ENCODE measurements around the gene TSPAN16.
"Not testable (repeated sequence)": the region's sequence is repeated elsewhere in the genome, so short reads cannot be mapped to it uniquely, and the experiment has no call there.

Gene TSPAN16

GRCh38 chr19:11269408-11269807 lies 26.6 kb upstream of the TSPAN16 start:
- no peak for DNase-seq

DNA sequence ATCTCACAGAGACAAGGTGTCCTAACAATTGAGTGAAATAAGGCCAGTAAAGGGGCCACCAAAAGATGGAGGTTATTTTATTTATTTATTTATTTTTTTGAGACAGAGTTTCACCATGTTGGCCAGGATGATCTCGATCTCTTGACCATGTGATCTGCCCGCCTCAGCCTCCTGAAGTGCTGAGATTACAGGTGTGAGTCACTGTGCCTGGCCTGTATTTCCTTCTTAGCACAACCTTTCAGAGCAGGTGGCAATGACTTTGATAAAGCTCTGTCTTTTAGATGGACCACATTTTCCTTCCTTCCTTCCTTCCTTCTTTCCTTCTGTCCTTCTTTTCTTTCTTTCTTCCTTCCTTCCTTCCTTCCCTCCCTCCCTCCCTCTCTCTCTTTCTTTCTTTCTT lies 22.7 kb upstream of the TSPAN16 start:
- DNase-seq: no peak

DNA sequence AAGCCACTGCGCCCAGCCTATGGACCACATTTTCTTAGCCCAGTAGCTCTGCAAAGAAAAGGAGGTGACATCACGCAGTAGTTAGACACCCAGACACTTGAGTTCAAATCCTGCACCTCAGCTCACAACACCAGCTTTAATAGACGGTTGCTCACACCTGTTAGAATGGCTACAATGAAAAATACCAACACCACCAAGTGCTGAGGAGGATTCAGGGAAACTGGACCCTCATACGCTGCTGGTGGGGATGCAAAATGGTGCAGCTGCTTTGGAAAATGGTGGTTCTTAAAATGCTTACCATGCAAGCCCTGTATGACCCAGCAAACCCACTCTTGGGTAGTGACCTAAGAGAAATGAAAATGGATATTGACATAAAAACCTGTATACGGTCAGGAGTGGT lies 22.0 kb upstream of the TSPAN16 start:
- no peak for DNase-seq

DNA sequence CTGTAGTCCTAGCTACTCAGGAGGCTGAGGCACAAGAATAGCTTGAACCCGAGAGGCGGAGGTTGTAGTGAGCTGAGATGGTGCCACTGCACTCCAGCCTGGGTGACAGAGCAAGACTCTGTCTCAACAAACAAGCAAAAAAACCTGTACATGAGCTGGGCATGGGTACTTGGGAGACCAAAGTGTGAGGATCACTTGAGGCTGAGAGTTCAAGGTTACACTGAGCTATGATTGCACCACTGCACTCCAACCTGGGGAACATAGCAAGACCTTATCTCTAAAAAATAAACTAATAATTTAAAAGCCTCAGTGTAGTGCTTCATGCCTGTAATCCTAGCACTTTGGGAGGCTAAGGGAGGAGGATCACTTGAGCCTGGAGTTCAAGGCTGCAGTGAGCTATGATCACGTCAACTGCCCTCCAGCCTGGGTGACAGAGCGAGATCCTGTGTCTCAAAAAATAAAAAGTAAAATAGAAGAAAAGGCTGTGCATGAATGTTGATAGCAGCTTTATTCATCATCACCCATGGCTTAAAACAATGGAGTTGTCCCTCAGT lies 21.4 kb upstream of the TSPAN16 start:
- no peak for DNase-seq

DNA sequence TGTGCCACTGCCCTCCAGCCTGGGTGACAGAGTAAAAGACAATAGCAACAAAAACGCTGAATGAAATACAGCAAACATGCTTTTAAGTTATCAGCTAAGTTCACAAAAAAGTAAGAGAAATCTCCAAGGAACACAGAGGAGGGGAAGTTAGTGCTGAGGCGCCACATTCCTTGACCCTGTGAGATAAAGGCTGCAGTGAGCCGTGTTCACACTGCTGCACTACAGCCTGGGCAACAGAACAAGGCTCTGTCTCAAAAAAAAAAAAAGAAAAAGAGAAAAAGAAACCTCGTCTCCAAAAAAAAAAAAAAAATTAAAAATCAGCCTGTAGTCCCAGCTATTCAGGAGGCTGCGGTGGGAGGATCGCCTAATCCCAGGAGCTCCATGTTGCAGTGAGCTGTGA lies 17.3 kb upstream of the TSPAN16 start:
- no peak for DNase-seq

- DNase-seq: no peak
Observed at GRCh38 chr19:11279505-11280236, 16.3 kb upstream of the TSPAN16 start.

DNA sequence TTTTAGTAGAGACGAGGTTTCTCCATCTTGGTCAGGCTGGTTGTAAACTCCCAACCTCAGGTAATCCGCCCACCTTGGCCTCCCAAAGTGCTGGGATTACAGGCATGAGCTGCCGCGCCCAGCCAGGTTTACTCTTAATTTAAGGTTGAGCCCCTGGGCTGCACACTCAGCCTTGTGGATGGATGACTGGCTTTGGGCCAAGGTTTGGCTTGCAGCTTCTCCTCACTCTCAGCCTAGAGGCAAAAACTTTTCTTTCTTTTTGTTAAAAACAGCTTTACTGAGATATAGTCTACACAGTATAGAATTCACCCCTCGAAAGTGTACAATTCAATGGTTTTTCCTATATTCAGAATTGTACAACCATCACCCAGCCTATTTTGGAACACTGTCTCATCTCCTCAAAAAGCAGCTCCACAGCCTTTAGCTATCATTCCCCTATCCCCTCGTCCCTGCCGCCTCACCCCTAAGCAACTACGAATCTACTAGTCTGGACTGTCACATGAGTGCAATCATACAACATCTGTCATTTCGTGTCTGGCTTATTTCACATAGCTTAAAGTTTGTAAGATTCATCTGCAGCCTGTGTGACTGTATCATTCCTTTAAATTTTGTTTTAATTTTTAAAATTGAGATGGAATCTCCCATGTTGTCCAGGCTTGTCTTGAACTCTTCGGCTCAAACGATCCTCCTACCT lies 14.5 kb upstream of the TSPAN16 start:
- DNase-seq: no peak

GRCh38 chr19:11284515-11284914 lies 11.4 kb upstream of the TSPAN16 start:
- DNase-seq: no peak

- peak; percentile 51 for DNase-seq
Observed at GRCh38 chr19:11286312-11286974, 9.5 kb upstream of the TSPAN16 start.

- no peak for DNase-seq
Observed at GRCh38 chr19:11288349-11288748, 7.6 kb upstream of the TSPAN16 start.

DNA sequence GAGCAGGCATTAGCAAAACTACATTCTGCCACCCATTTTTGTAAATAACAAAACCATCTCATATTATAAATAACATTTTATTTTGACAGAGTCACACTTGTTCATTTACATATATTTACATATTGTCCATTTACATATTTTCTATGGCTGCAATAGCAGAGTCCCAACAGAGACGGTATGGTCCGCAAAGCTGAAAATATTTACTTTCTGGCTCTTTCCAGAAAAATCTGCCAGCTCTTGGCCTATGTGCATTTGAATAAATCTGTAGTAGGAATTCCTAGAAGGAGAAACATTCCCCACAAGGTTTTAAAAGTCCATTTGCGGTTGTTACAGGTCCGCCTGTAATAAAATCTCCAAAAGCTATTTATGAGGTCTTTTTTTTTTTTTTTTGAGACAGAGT lies 5.7 kb upstream of the TSPAN16 start:
- no peak for DNase-seq

GRCh38 chr19:11291415-11291814 lies 4.5 kb upstream of the TSPAN16 start:
- no peak for DNase-seq

DNA sequence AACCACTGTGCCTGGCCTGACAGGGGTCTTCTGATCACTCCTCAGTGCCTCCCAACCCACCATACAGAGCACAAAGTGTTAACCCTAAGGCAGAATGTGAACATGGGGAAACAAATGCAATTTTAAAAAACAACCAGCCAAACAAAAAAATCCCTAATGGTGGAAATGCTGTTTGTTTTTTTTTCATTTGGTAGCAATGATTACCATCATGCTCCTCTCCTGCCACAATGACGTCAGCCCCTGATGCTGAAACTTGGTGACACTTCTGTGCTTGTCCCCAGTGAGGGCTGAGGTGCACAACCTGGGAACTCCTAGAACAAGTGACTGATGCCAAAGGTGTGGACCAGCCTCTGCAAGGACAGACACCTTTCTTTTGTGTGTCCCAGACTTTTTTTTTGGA lies 4.0 kb upstream of the TSPAN16 start:
- no peak for DNase-seq

- peak; percentile 89 for DNase-seq
Observed at GRCh38 chr19:11293433-11294389, 2.2 kb upstream of the TSPAN16 start.

DNA sequence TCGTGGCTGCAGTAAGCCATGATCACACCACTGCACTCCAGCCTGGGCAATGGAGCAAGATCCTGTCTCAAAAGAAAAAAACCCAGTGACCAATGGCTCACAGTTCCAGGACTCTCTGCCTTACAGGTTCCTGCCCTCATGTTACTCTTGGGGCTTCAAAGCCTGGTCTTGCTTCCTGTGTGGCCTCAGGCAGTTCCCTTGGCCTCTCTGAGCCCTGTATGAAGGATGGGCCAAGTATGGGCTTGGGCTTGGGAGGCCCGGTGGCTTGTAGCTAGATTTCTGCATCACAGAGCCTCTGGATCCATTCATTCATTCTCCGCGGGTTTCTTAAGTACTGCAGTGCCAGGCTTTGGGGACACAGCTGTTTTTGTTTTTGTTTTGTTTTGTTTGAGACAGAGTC lies 780 bp upstream of the TSPAN16 start:
- no peak for DNase-seq

GRCh38 chr19:11296264-11296663 lies 304 bp downstream of the TSPAN16 start:
- DNase-seq: no peak

- no peak for DNase-seq
Observed at GRCh38 chr19:11299946-11300810, 4.2 kb downstream of the TSPAN16 start.

DNA sequence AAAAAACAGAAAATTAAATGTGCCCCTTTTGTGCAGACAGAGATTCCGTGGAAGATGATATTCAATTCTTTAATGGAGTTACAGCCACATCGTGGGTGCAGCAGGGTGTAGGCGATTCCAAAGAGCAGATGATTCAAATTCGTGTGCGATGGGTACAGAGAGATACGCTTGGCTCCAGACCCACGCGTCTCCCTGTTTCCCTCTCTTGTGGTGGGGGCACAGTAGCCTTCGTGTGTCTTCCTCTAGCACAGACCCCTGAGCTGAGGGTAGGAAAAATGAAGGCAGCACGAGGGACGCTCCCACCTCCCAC lies 4.8 kb downstream of the TSPAN16 start:
- DNase-seq: no peak

GRCh38 chr19:11304936-11305335 lies 9.0 kb downstream of the TSPAN16 start:
- DNase-seq: no peak

DNA sequence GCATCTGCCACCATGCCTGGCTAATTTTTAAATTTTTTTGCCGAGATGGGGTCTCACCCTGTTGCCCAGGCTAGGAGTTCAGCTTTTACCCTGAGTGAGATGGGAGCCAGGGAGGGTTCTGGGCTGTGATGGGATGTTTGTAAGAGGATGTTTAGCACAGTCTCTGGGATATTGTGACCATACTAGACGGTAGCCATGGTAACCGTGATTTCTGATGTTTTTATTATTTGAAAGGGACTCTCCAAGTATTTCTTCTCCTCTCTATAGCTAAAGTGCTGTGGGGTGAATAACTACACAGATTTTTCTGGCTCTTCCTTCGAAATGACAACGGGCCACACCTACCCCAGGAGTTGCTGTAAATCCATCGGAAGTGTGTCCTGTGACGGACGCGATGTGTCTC lies 10.4 kb downstream of the TSPAN16 start:
- DNase-seq: no peak

- not testable (repeated sequence) for DNase-seq
Observed at GRCh38 chr19:11320278-11320995, 24.5 kb downstream of the TSPAN16 start.

Data from fibroblast of skin of right quadriceps (primary cell).